ENCODE data around the gene LMF2.
A peak's percentile ranks its signal among the peaks of the same experiment; 100 is the strongest.

LMF2 gene

DNA sequence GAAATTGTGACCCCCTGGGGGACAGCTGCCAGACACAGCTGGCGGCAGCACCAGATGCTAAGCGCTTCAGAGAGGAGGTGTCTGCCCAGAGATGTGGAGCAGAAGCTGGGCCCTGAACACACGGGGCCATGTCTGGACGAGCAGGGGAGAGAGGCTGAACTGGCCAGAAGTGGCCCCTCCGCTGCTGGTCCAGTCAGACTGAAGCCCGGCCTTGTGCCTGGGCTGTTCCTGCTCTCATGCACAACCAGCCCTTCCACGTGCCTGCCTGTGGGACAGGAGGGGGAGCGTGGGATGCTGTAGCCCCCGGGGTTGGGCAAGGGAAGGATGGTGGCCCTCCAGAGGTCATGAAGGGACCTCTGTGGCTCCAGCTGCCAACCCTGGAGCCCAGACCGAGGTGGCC is 24.4 kb downstream of the LMF2 start:
- DNase-seq (ENCODE audit: low read depth) = no peak

DNA sequence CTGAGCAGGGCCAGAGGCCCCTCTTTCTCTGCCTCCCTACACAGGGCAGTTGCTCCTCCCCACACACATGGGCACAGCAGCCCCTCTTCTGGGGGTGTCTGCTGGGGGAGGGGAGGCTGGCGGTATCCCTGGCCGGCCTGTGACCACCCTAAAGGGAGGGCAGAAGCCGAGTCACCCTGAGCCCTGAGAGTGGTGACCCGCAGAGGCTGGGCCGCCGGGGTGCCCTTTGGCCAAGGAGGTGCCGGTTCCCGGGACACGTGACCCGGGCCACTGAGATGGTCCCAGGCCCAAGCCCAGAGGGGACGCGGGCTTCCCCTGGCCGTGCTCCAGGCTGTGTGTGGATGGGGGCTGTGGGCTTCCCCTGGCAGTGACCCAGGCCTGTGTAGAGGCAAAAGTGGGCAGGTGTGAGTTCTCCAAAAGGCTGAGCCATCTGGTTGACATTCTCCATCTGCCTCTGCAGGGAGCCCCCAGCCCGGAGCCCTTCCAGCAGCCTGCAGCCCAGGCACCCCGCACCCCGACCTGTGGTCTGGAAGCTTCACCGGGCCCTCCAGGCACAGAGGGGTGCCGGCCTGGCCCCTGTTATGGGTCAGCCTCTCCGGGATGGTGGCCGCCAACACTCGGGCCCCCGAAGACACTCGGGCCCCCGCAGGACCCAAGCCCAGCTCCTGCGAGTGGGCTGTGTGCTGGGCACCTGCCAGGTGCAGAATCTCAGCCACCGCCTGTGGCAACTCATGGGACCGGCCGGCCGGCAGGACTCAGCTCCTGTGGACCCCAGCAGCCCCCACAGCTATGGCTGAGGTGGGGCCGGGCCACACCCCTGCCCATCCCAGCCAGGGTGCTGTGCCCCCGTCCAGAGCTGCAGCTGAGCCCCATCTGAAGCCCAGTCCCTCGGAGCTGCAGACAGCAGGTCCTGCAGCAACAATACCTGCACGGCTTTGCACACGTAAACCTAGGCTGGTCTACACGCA is 25.1 kb downstream of the LMF2 start:
- DNase-seq (ENCODE audit: low read depth) = no peak

DNA sequence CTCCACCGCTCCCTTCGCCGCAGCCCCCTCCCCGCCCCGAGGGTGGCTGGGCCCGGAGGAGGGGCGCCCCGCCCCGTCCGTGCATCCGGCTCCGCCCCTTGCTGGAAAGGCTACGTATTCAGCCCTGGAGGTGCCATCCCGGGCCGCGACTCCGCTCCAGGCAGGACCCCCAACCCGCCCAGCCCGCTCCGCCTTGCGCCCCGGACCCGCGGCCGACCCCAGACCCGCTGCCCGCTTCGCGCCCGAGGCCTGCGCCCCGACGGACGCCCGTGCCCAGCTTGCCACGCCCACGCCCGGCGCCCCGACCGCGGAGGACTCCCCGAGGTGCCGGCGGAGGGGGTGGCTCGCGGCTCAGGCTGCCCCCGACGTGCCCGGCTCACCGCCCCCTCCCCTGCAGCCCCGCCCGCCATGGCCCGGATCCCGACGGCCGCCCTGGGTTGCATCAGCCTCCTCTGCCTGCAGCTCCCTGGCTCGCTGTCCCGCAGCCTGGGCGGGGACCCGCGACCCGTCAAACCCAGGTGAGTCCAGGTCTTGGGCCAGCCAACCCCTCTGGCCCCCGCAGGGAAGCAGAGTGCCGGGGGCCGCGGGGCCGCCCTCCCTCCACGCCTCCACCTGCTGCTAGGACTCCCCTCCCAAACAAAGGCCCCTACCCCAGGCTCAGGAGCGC is 25.9 kb downstream of the LMF2 start, which contains the start of gene ADM2:
TSS of gene ADM2 (plus strand) at position 104 of the 667 bp plus-strand sequence. CDS start at position 409, 305 bp downstream.
- peak; percentile 48 for DNase-seq (ENCODE audit: low read depth)

DNA sequence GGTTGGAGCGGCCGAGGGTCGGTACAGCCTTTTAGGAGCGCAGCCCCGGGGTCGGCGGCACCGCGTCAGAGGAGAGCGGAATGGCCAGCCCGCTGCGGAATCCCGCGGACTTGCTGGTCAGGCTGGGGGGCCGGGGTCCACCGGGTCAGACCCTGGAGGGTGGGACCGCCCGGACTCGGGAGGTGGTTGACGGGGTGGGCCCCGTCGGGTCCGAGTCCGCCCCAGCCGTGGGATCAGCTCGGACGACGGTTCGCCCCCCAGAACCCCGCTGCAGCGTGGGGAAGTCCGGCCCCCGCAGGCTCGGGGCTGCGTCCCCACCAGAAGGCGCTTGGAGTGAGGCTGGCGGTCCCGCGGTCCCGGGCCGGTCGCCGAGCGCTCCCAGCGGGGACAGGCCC is 26.5 kb downstream of the LMF2 start:
- DNase-seq (ENCODE audit: low read depth) = no peak

DNA sequence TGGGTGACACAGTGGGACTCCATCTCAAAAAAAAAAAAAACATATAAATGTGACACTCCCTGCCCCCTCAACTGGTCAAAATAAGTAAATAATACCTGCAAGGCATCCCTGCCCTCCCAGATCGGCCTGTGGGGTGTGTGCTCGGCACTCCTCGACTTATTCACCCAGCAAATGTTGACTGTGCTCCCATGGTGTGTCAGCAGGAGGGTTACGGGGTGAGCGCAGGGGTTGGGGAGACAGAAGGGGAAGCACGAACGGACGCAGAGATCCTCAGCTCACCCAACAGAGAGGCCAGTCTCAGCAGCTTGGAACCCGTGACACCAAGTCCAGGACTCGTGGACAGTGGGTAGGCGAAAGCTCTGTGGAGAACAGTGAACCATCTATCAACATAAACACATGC is 27.8 kb downstream of the LMF2 start:
- no peak for DNase-seq (ENCODE audit: low read depth)

DNA sequence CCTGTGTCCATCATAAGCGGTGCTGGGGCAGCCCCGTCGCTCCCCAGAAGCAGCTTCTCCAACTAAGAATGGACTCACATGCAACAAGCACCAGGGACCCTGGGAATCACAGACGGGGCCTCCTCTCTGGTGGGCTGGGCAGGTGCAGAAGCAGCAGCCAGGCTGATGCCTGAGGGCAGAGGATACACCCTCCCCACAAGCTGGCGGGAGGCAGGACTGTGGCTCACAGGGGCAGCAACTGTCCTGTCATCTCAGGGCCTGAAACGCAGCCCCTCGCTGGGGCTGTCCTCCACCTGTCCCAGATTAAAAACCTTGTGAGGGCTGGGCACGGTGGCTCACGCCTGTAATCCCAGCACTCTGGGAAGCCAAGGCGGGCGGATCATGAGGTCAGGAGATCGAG is 29.6 kb downstream of the LMF2 start:
- DNase-seq (ENCODE audit: low read depth) = no peak

DNA sequence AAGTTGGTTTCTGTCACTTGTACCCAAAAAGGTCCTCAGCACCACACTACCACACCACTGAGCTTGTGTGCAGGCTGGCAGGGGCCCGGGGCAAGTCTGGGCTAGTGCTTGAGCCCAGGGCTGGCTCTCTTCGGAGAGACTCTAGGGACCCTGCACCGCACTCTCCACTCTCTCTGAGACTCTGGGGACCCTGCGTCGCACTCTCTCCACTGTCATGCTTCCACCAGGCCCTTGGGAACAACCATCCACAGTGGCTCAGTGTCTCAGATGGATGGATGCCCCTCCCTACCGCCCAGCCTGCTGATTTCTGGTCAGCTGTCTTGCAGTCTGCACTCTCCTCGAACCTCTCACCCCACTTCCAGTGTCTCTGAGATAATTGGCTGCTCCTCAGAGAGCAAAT is 30.6 kb downstream of the LMF2 start:
- no peak for DNase-seq (ENCODE audit: low read depth)

DNA sequence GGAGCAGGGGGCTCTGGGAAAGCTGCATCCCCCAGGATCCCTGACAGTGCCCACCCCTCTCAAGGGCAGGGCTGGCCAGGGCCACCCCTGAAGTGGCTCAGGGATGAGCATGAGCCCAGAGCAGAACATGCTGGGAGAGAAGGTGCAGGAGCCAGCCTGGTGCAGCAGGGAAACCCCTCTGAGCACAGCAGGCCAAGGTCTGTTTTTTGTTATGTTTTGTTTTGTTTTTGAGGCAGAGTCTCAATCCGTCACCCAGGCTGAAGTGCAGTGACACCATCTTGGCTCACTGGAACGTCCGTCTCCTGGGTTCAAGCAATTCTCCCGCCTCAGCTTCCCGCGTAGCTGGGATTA is 31.9 kb downstream of the LMF2 start:
- DNase-seq (ENCODE audit: low read depth) = no peak

DNA sequence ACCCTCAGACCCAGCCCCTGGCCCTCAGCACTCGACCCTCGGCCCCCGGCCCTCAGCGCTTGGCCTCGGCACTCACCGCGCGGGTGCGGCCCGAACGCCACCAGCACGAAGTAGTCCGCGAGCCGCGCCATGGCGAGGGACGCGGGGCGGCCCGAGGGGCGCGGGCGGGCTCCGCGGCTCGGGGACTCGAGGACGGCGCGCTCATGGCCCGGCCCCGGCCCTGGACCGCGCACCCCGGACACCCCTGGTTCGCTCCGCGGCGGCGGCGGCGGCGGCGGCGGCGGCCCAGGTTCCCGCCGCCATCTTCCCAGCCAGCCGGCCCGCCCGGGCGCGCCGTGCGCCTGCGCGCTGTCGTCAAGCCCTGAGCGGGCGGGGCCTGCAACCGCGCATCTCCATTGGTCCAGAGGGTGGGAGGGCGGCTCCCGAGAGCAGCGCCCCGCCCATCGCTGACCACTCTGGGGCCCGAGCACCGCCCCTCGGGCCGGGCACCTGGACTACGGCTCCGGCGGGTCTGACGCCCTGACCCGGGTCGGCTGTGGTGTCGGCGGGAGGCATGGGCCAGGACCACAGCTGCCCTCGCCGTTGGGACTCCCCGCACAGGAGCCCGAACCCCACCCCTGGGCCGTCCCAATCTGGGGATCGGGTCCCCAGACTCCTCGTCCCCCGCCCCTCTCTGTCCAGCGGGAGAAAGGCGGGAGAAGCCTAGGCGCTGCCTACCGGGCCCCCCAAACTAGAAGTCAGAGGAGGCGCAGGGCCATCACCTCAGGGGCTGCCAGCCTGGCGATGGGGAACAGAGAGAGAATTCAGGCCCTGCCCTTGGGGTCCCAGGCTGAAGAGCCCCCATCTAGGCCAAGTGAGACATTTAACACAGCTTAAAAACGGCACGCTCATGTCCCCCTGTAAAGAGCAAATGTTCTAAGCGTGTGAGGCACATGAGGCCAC is 32.5 kb downstream of the LMF2 start, which contains the start of gene SBF1:
TSS of gene SBF1 (minus strand) at position 326 of the 942 bp plus-strand sequence. CDS start at position 131, 195 bp downstream.
- peak; percentile 79 for DNase-seq (ENCODE audit: low read depth)

DNA sequence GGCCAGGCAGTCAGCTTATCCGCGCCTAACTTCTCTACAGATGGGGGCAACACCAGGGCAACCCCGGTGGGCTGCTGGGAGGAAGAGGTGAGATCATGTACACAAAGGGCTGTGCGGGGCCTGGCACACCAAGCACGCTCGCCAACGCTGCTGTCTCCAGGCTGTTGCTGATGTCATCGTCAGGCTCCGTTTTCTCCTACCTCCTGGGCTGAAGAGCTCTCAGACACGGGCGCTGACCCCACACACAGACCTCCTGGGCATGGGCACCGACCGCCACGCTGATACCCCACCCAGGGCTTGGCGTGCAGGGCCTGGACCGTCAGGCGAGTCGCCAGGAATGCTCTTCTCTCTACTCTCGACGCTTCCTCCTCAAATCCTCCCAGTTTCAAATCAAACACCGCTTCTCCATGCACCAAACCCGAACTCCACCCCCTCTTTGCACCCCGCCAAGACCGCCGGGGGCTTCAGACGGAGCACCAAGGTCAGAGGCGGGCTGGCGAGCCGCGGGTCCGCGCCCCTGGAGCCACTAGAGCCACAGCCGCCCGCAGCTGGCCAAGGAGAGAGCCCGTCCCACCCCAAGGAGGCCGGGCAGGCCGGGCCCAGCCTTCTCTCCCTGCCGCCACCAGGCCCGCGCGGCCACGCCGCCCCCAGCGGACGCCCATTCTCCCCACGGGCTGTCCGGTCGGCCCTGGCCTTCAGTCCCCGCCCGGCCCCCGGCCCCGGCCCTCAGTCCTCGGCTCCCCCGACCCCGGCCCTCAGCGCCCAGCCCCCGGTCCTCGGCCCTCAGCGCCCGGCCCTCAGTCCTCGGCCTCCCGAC is 33.4 kb downstream of the LMF2 start:
- no peak for DNase-seq (ENCODE audit: low read depth)

DNA sequence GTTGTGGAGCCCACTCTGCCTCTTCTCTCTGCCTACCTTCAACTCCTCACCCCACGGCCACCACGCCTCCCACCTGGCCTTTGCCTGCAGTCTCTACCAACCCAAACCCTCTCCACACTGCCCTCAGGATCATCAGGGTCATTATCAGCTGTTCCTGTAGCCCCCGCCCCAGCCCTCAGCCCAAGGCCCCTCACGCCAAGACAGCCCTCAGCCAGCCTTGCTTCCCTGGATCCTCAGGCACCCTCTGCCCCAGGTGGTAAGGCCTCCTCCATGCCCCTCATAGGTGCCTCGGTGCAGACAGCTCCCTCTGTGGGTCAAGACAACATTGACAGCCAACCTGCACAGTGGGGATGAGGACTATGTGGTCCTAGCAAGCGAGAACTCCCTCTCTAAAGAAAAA is 34.4 kb downstream of the LMF2 start:
- no peak for DNase-seq (ENCODE audit: low read depth)

DNA sequence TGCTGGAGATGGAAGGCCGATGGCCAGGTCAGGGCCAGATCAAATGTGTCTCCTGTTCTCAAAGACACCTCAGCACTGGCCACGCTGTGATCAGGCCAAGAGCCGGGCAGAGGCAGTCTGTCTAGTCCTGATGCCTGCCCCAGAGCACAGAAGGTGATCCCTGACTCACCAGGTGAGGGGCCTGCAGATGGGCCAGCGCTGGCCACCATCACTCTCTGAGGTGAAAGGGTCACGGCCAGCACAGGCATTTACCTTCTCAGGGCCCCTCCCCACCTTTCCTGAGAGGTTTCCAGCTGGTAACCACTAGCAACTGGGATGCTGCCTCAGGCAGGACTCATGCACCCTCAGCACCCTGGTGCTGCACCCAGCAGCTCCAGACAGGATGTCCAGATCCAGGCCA is 35.5 kb downstream of the LMF2 start:
- no peak for DNase-seq (ENCODE audit: low read depth)

DNA sequence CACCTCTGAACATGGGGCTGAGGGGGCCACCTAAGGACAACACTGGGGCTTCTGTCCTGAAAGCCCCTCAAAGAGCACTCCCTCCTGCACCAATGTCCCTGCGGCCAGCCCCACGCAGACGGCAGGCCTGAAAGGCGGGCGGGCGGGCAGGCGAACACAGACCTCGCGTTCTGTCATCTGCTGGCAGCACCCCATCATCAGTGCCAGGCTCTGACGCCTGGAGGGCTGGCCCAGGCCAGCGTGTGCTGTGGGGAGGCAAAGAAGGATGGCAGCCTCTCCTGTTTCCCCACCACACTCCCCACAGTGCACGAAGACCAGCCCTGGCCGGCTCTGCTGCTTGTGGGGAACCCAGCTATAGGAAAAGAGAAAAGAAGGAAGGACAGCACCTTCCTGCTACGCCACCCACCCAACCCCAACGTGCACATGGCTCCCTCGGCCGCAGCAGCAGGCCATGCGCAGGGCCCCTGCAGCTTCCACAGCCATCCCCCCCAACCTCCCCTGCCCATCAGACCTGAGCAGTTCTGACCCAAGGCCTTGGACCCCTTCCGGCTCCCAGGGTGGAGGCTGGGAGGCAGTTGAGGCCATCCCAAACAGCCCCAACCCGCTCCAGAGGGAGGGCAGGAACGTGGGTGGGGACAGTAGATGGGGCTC is 36.2 kb downstream of the LMF2 start:
- DNase-seq (ENCODE audit: low read depth) = no peak

DNA sequence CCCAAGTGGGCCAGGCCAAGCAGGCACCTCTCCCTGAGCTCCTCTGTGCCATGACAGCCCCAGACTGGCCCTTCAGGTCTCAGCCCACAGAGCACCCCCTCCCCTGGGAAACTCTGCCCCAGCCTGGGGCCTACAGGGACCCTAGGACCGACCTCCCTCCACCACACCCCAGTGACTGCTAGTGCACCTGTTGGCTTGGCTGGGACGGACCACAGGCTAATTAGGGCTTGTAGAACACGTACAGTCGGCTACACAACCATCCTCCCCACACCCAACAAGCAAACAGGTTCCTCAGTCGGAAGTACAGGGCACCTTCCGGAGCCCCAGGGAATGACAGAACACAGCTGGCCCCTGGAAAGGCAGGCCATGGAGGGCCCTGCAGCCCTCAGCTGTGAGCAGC is 37.0 kb downstream of the LMF2 start:
- DNase-seq (ENCODE audit: low read depth) = no peak

DNA sequence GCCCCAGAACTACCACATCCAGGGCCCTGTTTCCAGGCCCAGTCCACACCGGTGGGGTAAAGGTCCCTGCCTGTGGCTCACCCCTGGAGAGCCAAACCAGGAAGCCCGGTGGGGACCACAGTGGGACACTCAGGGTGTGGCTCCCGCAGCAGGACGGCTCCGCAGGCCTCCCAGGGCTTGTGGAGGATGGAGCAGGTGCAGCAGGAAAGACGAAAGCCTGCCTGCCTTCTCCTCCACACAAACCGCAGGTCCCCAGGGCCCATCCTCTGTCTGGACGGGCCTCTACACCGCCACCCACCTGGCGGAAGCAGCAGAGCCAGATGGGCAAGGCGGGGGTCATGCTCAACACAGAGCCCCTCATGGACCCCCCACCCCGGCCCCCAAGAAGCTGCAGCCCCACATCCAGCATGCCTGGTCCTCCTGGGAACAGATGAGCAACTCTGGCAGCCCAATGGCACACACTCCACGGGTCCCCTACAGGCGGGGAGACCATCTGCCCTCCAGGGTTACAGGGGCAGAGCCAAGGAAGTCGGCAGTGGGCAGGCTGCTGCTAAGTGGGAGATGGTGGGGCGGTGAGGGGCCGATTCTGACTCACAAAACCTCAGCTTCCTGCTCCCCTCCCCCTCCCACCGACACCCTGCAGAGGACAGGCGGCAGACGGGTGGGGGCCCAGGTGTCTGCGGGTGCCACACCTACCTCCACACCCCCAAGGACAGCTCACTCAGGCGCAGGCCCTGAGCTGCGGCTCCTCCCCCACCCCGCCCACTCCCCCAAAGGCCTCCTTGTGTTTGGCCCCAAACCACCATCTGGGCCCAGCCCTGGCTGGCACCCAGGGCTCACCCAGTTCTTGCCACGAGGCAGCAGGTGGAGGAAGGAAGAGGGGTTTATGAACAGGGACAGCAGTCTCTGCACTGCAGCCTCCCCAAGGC is 37.9 kb downstream of the LMF2 start:
- peak; percentile 95 for DNase-seq (ENCODE audit: low read depth)

DNA sequence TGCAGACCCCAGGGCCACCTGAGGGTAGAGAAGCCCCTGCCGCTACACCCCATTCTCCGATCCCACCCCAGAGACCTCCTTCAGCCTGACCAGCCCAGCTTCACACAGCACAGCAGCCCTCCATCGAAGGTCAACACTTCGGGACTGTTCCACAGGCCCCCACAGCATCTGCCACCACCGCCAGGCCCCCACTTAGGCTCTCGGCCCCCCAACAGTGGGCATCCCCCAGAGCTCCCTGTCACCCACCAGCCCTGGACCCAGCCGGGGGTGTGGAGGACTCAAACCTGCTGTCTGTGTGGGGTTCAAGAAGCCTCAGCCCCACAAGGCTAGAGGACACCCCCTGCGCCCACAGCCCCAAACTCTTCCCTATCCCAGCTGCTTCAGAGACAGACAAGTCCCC is 38.9 kb downstream of the LMF2 start:
- no peak for DNase-seq (ENCODE audit: low read depth)

DNA sequence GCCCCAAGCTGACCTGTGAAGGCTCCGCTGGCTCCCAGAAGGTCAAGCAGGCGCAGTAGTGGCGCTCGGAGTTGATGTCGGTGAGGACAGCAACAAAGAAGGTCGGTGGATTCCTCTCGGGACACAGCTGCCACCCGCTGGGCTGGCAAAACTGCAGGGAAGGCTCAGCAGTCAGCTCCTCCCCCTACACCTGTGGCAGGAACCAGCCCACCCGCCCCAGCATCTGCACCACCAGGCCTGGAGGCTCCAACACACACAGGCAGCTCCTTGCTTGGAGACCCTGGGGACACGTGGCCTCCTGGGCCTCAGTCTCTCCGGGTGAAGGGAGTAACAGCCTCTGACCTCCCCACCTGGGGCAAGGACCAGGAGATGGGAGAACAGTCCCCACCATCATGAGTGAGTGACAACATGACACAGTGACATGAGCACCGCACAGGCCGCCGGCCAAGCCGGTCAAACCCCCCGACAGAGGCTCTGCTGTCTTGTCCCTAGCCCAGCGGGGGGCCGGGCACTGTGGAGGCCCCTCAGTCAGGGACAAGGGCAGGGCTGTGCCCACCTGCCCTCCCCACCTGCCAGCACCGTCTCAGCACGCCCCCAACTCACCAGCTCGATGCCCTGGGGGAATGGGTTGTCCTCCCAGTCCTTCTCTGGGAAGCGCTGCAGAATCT is 39.6 kb downstream of the LMF2 start:
- DNase-seq (ENCODE audit: low read depth) = no peak

DNA sequence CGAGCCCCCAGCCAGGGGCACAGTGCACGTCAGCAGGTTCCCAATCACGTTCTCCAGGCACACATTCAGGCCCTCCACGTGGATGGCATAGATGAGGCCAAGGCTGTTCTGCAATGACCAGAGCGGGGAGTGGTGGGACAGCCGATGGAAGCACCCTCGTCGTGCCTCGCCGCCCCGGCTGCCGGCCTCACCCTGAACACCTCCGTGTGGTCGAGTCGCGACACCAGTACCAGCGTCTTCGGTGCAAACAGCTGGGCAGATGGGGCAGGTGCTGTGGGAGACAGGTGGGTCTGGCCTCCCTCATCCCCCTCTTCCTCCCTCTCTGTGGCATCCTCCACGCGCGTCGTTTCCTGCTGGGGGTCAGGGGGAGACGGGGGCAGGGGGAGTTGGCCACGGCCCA is 40.2 kb downstream of the LMF2 start:
- DNase-seq (ENCODE audit: low read depth) = no peak

Measured in stimulated activated CD8-positive, alpha-beta memory T cell treated with anti-CD3 and anti-CD28 coated beads, Interleukin-12 subunit alpha, Interleukin-12 subunit beta, amount 100 ng/mL, for 1 hour (primary cell).